Activated CD4-positive, alpha-beta T cell treated with anti-CD3 and anti-CD28 coated beads, Interleukin-2, amount 50 U/mL, for 16 hours (primary cell): Measurements from ENCODE around the gene TWIST2.

ENCODE experiments used
- DNase-seq: peaks from one replicate; pipeline ENCODE4 v3.0.0-alpha.2; 2020

TWIST2 gene

DNA sequence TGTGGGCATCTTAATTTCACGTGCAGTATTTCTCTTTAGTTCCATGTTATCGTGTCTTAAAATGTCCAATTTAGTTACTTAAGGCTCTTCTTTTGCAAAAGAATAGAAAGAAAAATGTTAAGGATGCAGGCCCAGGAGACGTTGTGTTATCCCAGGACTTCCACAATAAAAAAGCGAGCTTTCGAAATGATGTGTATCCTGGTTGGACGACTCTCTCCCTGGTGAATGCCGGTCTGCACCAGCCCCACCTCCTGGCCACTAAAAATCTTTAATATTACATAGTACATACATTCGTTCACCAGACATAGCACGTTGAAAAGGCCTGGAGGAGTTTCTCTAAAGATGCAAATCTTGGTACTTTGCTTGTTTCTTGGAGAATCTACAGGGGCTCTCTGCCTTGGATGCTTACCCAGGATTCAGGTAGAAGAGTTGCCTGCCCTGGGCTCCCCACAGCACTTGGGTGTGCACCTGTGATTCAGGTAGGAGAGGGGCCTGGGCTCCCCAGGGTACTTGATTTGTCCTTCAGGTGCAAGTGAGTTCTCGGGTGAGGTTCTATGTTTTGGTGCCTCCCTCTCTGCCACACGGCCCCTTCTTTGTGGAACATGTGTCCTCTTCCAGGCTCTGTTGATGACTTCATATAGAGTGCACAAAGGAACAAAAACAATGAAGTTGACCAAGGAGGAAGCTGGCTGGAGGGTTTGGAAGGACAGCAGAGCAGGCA lies 26.6 kb downstream of the TWIST2 start:
- DNase-seq: no peak

DNA sequence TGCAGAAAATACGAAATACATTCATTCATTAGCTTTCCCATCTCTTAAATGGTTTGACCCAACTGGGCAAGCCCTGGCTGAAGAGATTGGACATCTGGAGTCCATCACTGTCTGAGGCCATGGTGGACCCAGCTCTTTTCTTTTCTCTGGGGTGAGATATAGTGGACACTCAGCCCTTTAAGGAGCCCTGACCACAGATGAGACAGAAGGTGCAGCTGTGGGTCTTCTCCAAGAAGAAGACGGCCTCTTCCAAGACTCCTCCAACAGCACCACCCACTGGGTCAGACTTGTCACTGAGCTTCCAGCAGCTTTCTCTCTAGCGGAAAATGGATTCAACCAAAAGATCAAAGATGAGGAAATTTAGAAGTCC lies 27.2 kb downstream of the TWIST2 start:
- DNase-seq: no peak

DNA sequence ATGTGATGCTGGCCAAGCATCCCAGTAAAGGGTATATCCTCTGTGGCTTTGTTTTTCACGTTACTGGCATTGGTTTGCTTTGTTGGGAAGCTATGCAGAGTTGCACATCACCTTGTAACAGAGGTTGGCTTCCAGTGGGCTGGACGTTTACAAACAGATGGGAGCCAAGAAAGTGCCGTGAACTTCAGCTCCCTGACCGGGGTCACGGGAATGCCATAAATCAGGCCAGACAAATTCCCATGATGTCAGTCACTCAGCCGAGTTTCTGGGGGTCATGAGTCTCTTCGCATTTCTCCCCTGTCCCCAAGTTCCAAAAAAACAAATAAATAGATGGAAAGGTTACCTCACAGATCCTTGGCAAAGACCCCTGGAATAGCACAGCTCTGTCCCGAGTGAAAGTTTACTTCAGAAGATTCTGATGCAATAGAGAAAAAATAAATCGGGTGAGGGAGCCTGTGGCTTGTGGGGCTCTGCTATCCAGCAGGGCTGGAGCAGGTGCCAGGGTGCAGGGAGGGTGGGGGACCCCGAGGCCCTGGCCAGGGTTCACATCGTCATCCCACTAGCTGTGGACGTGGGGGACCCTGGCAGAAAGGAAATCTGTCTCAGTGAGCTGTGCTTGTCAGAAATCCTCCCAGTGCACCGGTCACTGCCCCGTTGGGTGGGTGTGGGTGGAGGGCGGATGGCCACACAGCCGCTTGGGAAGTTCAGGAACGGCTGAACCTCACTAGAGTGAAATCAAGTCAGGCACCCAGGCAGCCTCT lies 27.8 kb downstream of the TWIST2 start:
- no peak for DNase-seq

DNA sequence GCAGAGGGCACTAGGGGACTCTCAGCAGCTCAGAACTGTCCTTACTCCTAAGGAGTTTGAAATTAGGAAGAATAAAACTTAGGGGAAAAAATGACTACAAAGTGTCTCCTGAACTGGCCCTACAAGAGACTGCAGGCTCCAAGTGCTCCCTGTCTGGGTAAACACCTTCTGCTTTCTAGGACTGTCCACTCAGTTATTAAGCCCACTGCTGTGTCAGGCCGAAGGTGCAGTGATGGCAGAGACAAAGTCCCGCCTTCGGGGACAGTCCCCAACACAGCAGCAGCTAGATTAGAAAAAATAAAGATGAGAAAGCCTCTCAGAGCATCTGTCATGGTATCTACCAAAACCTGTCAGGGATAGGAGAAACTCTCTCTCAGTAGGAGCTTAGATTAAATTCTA lies 28.3 kb downstream of the TWIST2 start:
- DNase-seq: no peak

DNA sequence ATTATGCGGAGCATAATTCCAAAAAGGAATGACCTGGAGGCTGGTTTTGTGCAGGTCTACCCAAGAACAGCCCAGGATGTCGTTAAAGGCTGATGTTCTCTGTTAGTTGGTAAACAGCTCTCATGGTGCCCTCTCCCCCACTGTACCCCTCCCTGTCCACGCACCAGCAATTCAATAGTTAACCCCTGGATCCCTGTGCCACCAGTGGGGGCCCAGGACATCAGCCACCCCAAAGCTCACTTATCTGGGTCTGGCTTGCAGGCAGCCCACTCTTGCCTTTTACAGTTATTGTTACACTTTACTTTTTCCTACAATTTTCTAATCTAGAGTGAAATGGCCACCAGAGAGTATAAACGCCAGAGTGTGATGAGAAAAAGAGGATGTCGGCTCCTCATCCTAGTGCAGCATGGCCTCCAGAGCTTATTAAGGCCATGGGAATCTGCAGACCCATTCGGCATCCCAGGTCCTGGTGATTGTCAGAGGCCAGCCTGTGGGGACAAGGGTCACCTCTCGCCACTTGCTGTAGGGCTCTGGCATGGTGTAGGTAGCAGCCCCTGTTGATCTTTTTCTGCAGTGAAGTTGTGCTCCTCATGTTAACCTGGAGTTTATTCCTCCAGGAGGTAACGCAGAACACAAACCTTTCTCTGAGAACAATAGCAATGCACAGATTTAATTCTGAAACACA lies 30.3 kb downstream of the TWIST2 start:
- DNase-seq: no peak

DNA sequence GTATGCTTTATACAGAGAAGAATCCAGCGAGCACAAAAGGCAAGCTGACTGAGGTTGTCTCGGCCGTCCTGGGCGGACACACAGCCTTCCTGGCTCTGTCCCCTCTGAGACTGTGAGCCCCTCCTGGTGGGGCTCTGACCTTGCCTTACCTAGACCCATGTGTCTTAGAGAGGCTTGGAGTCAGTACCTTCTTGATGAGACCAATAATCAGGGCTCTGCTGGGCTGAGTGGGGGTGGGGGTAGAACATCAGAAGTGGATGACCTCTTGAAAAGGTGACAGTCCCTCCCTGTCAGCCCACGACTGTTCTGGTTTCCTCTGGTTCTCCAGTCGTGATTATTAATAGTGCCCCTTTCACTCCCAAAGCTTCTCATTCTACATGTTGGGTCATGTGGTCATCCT lies 31.2 kb downstream of the TWIST2 start:
- DNase-seq: no peak

DNA sequence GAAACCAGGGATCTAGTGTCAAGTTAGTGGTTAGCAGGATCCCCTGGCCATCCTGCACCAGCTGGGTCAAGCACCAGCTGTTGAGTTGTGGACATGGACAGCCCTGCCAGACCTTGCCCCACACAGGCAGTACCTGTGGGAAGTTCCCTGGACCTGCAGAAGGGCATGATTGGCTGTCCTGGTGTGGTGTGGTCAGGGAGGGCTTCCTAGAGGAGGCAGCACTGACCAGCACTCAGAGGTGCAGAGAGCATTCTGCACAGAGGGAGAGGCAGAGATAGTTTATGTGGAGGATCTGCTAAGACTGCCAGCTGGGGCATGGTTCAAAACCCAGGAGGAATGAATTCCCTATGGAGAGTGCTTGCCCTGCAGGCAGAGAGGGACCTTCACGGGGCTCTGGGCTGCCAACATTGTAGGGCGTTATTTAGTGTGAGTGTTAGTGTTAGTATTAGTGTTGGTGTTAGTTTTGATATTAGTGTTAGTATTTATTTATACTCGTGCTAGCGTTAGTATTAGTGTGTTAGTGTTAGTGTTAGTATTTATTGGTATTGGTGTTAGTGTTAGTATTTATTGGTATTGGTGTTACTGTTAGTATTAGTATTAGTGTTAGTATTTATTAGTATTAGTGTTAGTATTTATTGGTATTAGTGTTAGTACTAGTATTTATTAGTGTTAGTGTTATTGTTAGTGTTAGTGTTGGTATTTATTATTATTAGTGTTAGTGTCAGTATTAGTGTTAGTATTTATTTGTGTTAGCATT lies 31.9 kb downstream of the TWIST2 start:
- peak; percentile 15 for DNase-seq

DNA sequence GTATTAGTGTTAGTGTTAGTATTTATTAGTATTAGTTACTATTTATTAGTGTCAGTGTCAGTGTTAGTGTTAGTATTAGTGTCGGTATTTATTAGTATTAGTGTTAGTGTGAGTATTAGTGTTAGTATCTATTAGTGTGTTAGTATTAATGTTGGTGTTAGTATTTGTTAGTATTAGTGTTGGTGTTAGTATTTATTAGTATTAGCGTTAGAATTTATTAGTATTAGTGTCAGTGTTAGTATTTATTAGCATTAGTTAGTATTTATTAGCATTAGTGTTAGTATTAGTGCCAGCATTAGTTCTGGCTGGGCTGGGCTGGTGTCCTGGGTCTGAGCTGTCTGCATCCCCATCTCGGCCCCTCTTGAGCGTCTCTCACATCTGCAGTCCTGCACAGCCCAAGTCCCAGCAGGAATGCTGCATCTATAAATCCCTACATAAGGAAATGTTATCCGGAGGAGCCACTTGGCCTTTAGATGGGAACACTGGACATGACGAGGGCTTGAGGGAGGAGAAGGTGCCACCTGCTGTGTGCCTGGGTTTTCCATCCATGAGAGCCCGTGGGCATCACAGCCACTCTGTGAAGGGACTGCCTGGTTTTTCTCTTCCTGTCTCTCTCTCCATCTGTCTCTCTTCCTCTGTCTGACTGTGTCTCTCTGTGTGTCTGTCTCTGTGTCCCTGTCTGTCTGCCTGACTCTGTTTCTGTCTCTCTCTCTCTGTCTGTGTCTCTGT lies 33.6 kb downstream of the TWIST2 start:
- peak; percentile 13 for DNase-seq

DNA sequence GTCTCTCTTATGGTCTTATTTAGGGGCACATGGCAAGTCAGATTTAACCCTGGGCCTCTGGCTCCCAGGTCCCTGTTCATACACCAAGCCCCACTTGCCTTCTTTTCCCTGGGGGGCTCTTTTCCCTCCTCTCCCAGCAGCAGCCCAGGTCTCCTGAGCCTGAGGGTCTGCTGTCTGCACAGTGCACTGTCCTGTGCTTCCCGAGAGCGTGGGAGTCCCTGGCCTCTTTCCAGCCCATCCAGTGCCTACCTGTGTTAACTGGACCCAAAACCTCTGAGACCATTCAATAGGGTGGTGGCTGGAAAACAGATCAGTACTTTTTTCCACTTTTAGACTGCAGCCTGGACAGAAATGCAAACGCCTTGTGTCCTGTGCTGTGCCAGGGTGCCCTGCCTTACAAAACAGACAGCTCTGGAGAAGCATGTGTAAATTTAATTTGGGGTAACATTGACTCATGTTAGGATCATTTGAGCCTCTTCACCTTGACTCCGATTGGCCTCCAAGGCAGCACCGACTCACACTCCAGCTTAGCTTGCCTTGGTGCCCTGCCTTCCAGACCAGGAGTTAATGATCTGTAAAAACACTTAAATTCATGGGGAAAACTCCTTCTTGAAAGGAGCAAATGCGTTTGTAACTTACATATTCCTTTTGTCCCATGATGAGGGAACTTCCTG lies 34.3 kb downstream of the TWIST2 start:
- no peak for DNase-seq

DNA sequence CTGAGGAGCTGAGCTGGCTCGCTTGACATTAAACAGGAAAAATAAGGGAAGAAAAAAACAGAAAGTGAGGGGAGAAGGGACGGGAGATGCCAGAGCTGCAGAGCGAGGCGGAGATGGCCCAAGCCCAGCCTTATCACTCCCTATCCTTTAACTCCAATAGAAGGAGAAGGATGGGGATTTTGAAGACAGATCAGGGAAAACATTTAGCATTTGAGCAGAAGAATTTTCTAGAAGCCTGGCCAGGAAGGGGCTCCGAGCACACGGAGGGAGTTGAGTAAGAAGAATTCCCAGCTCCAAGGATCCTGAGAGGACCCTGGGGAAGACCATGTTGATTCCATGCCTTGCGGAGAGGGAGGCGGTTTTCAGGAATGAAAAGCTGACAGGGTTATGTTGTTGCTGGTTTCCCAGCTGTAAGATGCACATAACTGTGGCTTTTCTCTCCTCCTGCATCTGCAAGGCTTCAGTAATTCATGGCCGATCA lies 35.6 kb downstream of the TWIST2 start:
- DNase-seq: no peak

DNA sequence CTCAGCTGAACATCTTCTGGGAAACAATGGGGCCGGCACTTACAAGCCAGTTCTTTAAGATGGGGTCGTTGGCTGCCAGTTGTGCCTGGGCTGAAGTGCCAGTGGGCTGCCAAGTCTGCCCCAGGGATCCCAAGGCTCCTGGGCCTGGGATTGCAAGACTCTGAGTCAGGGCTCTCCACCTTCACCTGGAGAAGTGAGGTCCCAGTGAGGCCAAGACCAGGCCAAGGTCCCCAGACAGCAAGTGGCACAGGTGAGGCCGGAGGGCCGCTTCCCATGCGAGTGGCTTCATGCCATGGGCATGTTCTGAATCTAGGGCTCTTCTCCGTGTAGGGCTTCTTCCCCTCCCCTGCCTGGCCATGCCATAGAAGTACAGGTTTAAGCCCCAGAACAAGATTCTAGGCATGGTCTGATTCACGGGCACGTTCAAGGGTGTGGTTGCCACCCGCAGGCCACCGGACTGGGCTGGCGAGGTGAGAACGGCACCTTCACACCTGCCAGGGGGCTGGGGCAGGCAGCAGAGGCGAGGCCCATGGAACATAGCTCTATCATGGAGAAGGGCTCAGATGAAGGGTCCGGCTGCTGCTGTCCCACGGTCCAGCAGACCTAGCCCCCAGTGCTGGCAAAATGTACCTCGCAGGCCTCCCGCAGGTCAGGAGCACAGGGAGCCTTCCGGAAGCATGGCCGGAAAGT lies 36.4 kb downstream of the TWIST2 start:
- no peak for DNase-seq

DNA sequence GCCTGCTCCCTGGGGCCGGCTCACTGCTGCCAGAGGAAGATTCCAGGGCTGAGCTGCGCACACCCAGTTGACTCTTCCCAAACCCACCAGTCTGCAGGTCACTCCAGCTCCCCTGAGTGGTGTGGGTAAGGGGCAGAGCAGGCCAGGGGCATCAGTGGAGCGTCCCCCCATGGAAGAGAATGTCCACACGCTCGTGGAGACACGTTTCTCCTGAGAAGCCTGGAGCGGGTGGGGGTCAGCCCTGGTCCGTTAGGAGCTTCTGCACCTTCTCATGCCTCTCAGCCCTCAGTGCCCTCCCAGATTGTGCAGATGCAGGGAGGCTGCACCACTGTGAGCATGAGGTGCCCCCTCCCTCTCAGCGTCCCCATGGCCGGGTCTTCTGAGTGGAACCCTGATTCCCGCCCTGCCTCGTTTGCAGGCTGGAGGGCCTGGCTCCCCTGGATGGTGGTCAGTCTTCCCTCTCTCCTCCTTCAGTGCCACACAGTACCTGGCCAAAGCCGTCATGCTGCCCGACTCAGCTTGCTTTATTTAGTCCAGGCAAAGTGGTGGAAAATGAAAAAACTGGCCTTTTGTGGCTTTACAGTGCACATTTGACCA lies 37.0 kb downstream of the TWIST2 start:
- no peak for DNase-seq

DNA sequence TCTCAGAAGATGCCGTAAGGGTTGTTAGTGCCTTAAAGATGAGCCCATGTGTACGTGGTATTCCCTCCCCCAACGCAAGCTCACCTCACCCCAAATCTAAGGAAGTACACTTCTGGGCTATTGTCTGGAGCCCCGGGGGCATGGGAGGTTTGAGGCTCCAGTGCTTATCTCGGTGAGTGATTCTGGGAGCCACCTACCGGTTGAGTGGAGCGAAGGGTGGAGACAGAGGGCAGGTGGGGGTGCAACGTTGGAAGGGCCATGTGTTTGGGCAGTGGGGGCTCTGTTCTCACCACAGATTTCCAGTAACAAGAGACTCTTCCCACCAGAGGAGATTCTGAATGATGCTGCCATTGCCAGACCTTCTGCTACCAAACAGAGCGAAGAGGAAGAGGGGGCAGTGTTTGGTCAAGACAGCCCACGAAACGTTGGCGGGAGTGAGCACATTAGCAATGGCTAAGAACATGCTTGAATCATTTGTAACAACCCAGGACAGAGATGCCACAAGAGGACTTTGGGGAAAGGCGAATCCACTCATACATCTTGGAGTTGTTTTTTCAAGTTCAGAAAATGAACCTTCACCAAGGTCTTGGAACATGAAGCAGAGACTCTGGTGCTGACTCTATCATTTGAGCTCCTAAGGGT lies 38.7 kb downstream of the TWIST2 start:
- DNase-seq: no peak

DNA sequence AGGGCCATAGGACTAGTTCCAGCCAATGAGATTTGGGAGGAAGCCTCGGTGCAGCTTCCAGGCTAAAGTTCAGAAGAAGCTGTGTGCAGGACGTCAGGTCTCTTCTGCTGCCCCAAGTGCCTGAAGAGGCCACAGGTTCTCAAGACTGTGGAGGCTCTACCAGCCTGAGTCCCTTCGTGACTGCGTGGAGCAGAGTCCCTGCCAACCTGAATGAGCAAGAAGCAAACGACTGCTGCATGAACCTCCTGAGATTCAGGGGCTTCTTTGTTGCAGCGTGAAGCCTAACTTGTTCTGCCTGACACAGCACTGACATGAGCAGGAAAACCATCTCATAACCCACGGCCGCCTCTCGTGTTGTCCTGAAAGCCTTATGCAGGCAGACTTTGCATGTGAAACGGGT lies 39.7 kb downstream of the TWIST2 start:
- no peak for DNase-seq

DNA sequence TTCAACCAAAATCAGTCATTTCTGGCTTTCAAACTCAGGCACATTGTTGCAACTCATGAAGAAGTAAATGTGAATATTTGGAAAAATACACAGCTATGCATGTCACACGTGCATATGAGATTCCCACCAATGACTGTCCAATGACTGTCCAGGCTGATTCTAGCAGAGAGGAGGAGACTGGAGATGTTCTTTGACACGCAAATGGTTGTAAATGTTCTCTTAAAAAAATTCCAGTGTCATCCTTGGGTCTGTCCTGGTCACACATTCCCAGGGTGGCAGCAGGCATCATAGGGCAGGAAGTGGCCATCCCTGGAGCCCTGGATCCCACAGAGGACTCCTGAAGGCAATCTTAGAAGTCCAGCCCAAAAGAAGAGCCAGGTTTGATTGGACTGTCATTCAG lies 40.9 kb downstream of the TWIST2 start:
- DNase-seq: no peak

DNA sequence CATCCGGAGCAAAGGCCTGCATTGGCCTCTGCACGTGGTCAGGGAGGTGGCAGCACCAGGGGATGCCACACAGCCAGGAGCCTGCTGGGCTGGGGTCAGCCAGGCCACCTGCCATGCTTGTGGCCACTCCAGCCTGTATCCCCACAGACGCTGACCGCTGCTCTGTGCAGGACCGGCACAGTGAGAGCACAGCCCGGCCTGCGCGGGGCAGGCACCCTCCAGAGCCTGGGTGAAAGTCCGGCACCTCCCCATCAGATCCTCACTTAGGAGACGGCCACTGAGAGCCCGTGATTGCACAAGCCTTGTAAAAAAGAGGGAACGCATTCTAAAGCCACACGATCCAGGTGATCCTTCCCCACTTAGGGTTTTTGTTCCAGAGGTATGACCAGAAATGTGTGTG lies 42.2 kb downstream of the TWIST2 start:
- DNase-seq: no peak

DNA sequence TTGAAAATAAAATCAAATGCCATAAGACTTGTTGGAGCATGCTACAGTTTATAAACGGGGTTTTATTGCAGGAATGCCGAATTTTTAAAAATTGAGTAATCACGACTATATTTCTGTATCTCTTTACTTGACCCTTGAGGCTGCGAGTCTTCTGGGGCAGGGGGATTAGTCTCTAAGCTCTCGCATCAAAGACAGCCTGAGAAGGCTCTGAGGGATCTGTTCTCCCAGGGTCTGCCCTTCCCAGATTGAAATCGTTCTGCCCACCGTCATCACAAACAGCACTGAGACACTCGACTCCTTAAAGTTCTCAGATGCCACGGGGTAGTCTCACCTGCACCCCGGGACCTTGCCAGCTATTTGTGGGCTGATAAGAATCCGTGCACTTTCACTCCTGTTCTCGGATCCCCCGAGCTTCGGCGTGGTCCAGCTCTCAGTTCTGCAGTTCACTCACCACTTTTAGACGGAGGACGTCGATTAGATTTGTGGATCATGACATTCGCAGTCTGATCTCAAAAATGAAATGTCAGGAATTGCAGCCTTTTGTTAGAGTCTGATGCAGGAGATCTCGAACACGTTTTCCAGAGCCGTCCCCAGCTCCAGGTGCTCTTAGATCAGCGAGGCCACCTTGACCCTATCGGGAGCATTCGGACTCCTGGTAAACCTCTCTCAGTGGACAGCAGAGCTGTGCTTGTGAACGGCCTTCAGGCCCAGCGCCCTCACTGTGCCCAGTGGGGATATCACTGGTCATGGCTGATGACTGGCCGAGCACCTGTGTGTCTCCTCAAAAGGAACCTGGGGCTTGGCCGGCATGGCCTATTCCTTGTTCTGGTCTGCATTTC lies 43.0 kb downstream of the TWIST2 start:
- no peak for DNase-seq

DNA sequence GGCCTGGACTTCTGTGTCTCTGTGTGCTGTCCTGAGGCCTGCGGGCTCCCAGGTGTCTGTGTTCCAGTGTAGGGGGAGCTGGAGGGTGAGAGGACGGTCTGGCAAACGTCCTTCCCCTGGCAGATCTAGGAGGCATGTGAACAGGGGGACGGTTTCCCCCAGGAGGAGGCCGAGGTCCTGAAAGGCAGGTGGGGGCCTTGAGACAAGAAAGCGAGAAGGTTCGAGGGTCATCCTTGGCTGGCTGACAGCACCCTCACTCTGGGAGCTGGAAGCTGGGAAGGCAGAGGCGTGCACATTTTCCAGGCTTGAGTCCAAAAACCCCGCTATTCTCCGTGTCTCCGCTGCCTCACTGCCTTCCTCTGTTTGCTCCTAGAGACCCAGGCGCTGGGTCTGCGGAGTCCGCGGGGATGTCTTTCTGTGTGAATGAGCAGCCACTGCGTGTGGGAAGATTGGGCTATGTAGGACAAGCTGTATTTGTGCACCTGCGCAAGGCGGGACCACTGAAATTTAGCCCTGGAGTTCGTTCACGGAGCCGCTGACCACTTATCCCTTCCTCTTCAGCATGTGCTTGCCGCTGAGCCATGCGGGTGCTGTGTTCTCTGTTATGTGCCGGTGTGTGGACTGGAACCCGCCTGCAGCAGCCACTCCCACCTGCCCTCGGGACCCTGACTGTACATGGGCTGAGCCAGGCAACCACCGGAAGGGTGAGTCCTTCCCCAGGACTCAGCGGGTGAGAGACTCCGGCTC lies 43.7 kb downstream of the TWIST2 start:
- no peak for DNase-seq

DNA sequence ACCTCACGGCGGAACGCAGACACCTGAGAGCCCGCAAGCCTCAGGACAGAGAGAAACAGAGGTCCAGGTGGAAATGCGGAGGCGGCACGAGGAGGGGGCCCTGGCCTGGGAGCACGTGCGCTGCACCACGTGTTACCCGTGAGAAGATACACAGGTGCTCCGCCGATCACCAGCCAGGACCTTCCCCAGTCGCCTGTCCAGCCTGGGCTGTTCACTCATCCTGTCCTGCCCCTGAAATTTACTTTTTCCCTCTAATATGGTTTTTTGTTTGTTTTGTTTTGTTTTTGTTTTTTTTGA lies 44.3 kb downstream of the TWIST2 start:
- no peak for DNase-seq
